ENCODE results near the gene PRKAG3.
A peak's percentile ranks its signal among the peaks of the same experiment; 100 is the strongest.

PRKAG3 gene

GRCh38 chr2:218831378-218831990 is at the start of gene PRKAG3:
TSS of gene PRKAG3 (minus strand) at chr2:218831803.
- Mint-ChIP-seq H3K27me3 (peaks cover 65% of the 10 kb centered on the region), H3K4me3 (no peak within 1 kb of the TSS), H3K27ac (no peak within 1 kb of the TSS), H3K4me1 (no peaks in the 10 kb centered on the region), H3K9me3 (no peaks in the 10 kb centered on the region)
- DNase-seq (no peak), ATAC-seq (peak; percentile 31)

- Mint-ChIP-seq H3K9me3 (no peaks in the 10 kb centered on the region), H3K27ac (no peak overlapping the region), H3K4me3 (peak overlapping the region; percentile 65 to 88), H3K4me1 (peaks cover 91% of the 10 kb centered on the region), H3K27me3 (peaks cover 48% of the 10 kb centered on the region)
- no peak for ATAC-seq
- DNase-seq: no peak
These were observed 49.4 kb upstream of the PRKAG3 start for GRCh38 chr2:218880859-218881594.

GRCh38 chr2:218880102-218880858 is 48.7 kb upstream of the PRKAG3 start, which contains the start of gene WNT10A:
TSS of gene WNT10A (plus strand) at chr2:218880852. CDS start at chr2:218880996, 144 bp downstream.
- peaks cover 51% of the 10 kb centered on the region for H3K27me3 Mint-ChIP-seq
- H3K27ac Mint-ChIP-seq: peak within 1 kb of the TSS in 1 of 2 donors; percentile 97
- peak; percentile 71 to 73 for DNase-seq
- H3K4me1 Mint-ChIP-seq: peaks cover 83% of the 10 kb centered on the region
- H3K4me3 Mint-ChIP-seq: peak within 1 kb of the TSS; percentile 87 to 90
- no peaks in the 10 kb centered on the region for H3K9me3 Mint-ChIP-seq
- peak; percentile 74 for ATAC-seq

DNA sequence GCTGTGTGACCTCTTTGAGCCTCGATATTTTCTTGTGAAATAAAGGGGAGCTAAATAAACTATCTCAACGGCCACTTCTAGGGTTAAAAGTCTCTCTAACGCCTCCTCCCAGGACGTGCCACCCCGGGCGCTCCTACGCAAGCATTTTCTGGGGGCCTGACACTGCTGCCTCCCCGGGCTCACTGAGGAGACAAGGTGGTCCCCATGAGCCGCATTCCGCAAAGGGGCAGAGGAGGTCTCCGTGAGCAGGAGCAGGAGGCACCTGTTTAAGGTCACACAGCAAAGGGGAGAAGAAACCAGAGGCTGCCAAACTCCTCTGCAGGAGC is 48.1 kb upstream of the PRKAG3 start:
- H3K4me3 Mint-ChIP-seq: peak overlapping the region; percentile 87 to 90
- no peaks in the 10 kb centered on the region for H3K9me3 Mint-ChIP-seq
- ATAC-seq (peak; percentile 0), DNase-seq (no peak)
- no peak overlapping the region for H3K27ac Mint-ChIP-seq
- H3K4me1 Mint-ChIP-seq: peaks cover 78% of the 10 kb centered on the region
- H3K27me3 Mint-ChIP-seq: peaks cover 51% of the 10 kb centered on the region

DNA sequence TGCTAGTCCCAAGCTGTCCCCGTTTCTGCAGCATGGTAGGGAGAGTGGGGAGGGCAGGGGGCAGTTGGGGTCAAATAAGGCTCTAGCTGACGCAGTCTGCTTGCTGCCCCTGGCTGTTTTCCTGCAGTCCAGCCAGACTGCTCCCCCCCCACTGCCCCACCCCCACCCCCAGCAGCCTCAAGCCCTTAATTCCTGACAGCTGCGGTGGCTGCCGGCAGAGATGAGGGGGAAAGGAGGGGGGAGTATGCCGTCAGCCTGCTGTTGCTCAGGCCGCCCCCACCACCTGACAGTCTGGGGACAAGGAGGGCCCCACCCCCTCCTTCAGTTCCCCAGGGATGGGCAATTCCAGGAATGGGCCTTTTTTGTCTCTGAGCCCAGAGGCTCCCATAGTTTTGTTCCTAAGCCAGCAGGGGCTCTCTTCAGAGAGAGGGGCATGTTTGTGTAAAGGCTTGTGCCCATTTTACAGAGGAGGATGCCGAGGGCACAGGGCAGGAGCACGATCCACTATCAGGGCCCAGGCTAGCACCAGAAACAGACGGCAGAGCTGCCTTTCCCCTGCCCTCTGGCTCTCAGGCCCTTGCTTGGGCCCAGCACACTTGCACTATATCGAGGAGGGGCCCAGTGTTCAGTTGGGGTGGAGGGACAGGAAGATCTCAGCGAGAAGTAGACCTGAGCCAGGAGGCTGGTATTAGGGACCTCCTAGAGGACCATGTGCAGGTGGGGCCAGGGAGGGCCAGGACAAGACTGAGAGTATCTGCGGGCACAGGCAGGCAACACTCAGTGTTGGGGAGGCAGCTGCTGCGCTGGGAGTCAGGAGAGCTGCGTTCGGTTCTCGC is 47.5 kb upstream of the PRKAG3 start:
- no peak for ATAC-seq

GRCh38 chr2:218878486-218878885 is 46.9 kb upstream of the PRKAG3 start:
- Mint-ChIP-seq H3K9me3 (no peaks in the 10 kb centered on the region), H3K27me3 (peaks cover 57% of the 10 kb centered on the region), H3K27ac (no peak overlapping the region), H3K4me1 (peaks cover 70% of the 10 kb centered on the region), H3K4me3 (no peak overlapping the region)
- ATAC-seq (no peak), DNase-seq (no peak)

More for the DNA sequence above, 47.5 kb upstream of the PRKAG3 start:
- Mint-ChIP-seq H3K4me3 (peak overlapping the region; percentile 87 to 90), H3K4me1 (peaks cover 72% of the 10 kb centered on the region), H3K27me3 (peaks cover 51% of the 10 kb centered on the region), H3K27ac (no peak overlapping the region), H3K9me3 (no peaks in the 10 kb centered on the region)
- no peak for DNase-seq

- Mint-ChIP-seq H3K27me3 (peaks cover 62% of the 10 kb centered on the region), H3K27ac (no peak overlapping the region), H3K4me3 (no peak overlapping the region), H3K9me3 (no peaks in the 10 kb centered on the region), H3K4me1 (peaks cover 71% of the 10 kb centered on the region)
- ATAC-seq (no peak), DNase-seq (no peak)
These were observed 46.3 kb upstream of the PRKAG3 start for GRCh38 chr2:218877891-218878290.

- H3K9me3 Mint-ChIP-seq: no peaks in the 10 kb centered on the region
- H3K27me3 Mint-ChIP-seq: peaks cover 63% of the 10 kb centered on the region
- H3K27ac Mint-ChIP-seq: no peak overlapping the region
- H3K4me3 Mint-ChIP-seq: no peak overlapping the region
- ATAC-seq: no peak
- no peak for DNase-seq
- peaks cover 71% of the 10 kb centered on the region for H3K4me1 Mint-ChIP-seq
These were observed 45.7 kb upstream of the PRKAG3 start for GRCh38 chr2:218877331-218877730.

- Mint-ChIP-seq H3K4me3 (peak overlapping the region in 1 of 2 donors; percentile 4), H3K9me3 (no peaks in the 10 kb centered on the region), H3K4me1 (peaks cover 71% of the 10 kb centered on the region), H3K27me3 (peaks cover 63% of the 10 kb centered on the region), H3K27ac (no peak overlapping the region)
- ATAC-seq: no peak
- DNase-seq: peak; percentile 68 to 76
These were observed 45.1 kb upstream of the PRKAG3 start for GRCh38 chr2:218876562-218877219.

DNA sequence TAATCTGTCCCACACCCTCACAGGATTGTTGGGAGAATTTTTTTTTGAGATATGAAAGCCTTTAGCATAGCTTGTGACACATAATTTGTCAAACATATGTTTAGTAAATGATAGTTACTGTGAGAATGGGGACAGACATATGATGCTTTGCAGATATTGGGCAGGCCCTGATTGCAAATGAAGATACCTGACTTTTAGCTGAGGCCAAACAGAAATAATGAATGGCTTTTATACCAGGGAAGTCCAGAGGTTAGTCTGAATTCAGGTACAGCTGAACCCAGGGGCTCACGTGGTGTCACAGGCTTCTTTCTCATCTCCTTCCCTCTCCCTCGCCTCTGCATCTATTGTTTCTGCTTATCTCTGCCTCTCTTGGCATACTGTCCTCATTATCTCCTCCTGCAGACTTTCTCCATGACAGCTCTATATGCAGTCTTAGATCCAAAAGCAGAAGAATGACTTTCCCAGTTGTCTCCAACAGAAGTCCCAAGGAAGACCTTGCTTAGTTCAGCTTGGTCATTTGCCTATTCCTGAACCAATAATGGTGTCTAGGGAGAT is 44.2 kb upstream of the PRKAG3 start:
- Mint-ChIP-seq H3K4me1 (peaks cover 67% of the 10 kb centered on the region), H3K4me3 (no peak overlapping the region), H3K27ac (no peak overlapping the region), H3K9me3 (no peaks in the 10 kb centered on the region), H3K27me3 (peaks cover 63% of the 10 kb centered on the region)
- ATAC-seq (no peak), DNase-seq (no peak)

DNA sequence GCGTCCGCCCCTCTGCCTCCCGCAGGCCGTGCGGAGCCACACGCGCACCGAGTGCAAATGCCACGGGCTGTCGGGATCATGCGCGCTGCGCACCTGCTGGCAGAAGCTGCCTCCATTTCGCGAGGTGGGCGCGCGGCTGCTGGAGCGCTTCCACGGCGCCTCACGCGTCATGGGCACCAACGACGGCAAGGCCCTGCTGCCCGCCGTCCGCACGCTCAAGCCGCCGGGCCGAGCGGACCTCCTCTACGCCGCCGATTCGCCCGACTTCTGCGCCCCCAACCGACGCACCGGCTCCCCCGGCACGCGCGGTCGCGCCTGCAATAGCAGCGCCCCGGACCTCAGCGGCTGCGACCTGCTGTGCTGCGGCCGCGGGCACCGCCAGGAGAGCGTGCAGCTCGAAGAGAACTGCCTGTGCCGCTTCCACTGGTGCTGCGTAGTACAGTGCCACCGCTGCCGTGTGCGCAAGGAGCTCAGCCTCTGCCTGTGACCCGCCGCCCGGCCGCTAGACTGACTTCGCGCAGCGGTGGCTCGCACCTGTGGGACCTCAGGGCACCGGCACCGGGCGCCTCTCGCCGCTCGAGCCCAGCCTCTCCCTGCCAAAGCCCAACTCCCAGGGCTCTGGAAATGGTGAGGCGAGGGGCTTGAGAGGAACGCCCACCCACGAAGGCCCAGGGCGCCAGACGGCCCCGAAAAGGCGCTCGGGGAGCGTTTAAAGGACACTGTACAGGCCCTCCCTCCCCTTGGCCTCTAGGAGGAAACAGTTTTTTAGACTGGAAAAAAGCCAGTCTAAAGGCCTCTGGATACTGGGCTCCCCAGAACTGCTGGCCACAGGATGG is 42.0 kb upstream of the PRKAG3 start:
- peaks cover 84% of the 10 kb centered on the region for H3K27me3 Mint-ChIP-seq
- H3K4me1 Mint-ChIP-seq: peaks cover 48% of the 10 kb centered on the region

DNA sequence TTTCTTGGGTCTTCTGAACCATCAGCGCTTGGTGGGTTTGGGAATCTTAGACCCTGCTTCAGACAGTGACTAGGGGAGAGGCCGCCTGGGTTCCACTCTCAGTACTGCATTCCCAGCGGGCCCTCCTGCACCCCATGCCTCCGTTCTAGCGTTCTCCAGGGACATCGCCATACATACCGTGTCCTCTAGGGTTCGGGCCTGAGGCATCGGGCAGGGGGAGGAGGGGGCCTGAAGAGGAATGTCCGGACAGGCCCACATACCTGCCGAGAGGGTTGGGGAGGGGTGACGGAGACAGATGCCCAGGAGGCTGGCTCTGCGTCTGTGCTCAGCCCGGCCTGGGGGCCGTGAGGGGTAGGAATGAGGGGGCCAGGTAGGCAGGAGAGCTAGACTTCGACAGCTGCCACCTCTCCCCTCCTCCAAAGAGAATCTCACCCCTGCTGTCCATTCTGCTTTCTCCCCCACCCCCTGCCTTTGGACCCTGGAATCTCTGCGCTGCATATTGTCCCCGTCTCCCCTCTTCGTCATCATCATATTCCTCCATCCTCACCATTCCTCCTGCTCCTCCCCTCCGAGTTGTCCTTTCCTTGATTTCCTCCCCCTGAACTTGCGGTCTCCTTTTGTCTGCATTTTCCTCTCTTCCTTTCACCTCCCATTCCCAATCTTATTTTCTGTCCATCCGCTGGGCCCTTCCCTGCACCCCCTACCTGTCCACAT is 41.2 kb upstream of the PRKAG3 start:
- H3K4me1 Mint-ChIP-seq: peaks cover 41% of the 10 kb centered on the region
- H3K9me3 Mint-ChIP-seq: no peaks in the 10 kb centered on the region
- peaks cover 92% of the 10 kb centered on the region for H3K27me3 Mint-ChIP-seq
- DNase-seq (no peak), ATAC-seq (no peak)
- H3K4me3 Mint-ChIP-seq: peak overlapping the region; percentile 3 to 69
- H3K27ac Mint-ChIP-seq: peak overlapping the region in 1 of 2 donors; percentile 91

More for the DNA sequence above, 42.0 kb upstream of the PRKAG3 start:
- H3K9me3 Mint-ChIP-seq: no peaks in the 10 kb centered on the region
- peak; percentile 11 for ATAC-seq
- H3K4me3 Mint-ChIP-seq: peak overlapping the region; percentile 3 to 69
- DNase-seq: no peak
- peak overlapping the region in 1 of 2 donors; percentile 91 for H3K27ac Mint-ChIP-seq
